Measurements from ENCODE around the gene SOSTDC1. TPM values are rescaled to one million over a fixed set of nuclear protein-coding genes. Genes with fewer than 3 reads are reported as not detected.
"Not testable (repeated sequence)": the region's sequence is repeated elsewhere in the genome, so short reads cannot be mapped to it uniquely, and the experiment has no call there.

SOSTDC1 gene
- total RNA-seq, result 10 to 100 TPM; 13.6 to 66.5 (median 24.0) TPM

DNA sequence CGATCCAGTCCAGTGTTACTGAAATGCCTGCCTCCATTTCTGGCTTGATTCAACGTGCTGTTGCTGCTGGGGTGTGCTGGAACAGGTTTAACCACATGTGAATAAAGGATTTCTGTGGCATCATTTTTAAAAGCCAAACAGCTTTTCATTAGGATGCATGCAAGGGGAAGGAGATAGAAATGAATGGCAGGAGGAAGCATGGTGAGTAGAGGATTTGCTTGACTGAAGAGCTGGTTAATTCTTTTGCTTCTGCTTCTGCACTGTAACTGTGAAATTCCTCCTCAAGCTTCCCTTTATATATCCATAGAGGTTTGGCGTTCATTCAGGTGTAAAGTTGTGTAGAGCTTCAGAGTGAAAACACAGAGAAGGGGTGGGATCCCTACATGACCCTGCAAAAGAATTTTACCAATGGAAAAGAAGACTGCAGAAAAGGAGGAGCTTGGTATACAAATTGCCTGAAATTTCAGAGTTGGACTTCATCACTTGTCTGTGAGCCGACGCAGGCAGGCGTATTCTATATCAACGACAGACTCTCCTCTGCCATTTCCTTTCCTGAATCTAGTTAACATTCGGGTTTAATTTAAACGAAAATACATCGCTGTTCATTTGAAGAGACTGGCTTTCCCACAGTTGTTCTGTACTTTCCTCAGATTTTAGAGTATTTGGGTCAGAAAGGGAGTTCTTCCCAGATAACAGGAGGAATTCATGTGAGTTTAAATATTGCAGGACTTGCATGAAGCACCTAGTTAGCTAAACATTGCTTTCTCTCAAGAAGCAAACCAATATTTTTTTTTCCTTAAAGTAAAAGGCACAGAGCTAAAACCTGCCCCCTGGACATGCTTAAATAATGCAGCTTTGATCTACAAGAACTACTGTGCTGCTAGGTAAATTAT, at the start of gene SOSTDC1:
TSS of gene SOSTDC1 (minus strand) at position 270 of the 893 bp plus-strand sequence. CDS start at position 200, 70 bp downstream.
- WGBS, 2 donors, result 14 to 16% methylated on average over 10 of the region's 10 CpGs
- H3K4me3 ChIP-seq (ENCODE audit: low read depth, poor library complexity, severe bottlenecking), result peak within 1 kb of the TSS; percentile 5
- no peak for DNase-seq (ENCODE audit: low spot score in 2 of 2)
- TF ChIP-seq POLR2A (IDR thresholded peaks at IDR 0.05) (no peak), CTCF (IDR thresholded peaks at IDR 0.05) (no peak)
- intact Hi-C loops (cut with DNase I; ENCODE audit: low total_unique reads), result no loop called here

DNA sequence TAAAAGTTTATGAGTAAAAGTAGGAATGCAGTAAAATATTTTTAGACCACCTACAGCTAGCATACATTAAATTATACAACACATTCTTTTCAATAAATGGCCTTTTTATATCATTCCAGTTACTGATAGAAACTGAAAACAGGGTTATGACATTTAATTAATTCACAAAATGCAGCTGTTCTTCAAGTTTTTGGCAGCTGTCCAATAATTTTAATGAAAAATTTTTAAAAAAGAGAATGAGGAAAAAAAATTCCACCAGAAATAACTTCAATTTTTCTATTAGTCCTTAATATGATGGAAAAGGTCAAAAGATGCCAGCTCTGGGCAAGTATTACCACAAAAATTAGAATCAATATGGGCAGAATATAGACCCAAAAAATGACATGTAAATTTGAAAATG, 49.2 kb upstream of the SOSTDC1 start:
- no peak for TF ChIP-seq CTCF (IDR thresholded peaks at IDR 0.05)
- TF ChIP-seq POLR2A (IDR thresholded peaks at IDR 0.05), result no peak
- DNase-seq (ENCODE audit: low spot score in 2 of 2), result no peak
- no peak overlapping the region for H3K4me3 ChIP-seq (ENCODE audit: low read depth, poor library complexity, severe bottlenecking)
- intact Hi-C loops (cut with DNase I; ENCODE audit: low total_unique reads), result no loop called here

GRCh38 chr7:16514271-16514670, 48.7 kb upstream of the SOSTDC1 start:
- no peak for TF ChIP-seq POLR2A (IDR thresholded peaks at IDR 0.05)
- TF ChIP-seq CTCF (IDR thresholded peaks at IDR 0.05), result no peak
- no peak for DNase-seq (ENCODE audit: low spot score in 2 of 2)
- no peak overlapping the region for H3K4me3 ChIP-seq (ENCODE audit: low read depth, poor library complexity, severe bottlenecking)
- intact Hi-C loops (cut with DNase I; ENCODE audit: low total_unique reads), result no loop called here
- WGBS, 2 donors, result 75 to 77% methylated on average over 1 of the region's 1 CpG

DNA sequence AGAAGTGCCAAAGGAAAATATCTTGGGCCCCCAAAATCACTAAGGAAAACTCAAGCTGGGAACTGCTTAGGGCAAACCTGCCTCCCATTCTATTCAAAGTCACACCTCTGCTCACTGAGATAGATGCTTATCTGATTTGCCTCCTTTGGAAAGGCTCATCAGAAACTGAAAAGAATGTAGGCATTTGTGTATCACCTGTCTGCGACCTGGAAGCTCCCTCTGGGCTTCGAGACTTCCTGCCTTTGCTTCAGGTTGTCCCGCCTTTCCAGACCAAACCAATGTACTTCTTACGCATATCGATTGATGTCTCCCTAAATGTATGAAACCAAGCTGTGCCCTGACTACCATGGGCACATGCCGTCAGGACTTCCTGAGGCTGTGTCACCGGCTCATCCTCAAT, 46.6 kb upstream of the SOSTDC1 start:
- intact Hi-C loops (cut with DNase I; ENCODE audit: low total_unique reads), result no loop called here
- TF ChIP-seq CTCF (IDR thresholded peaks at IDR 0.05) (no peak), POLR2A (IDR thresholded peaks at IDR 0.05) (no peak)
- 78 to 95% methylated on average over 7 of the region's 7 CpGs for WGBS, 2 donors
- no peak for DNase-seq (ENCODE audit: low spot score in 2 of 2)
- H3K4me3 ChIP-seq (ENCODE audit: low read depth, poor library complexity, severe bottlenecking), result no peak overlapping the region

DNA sequence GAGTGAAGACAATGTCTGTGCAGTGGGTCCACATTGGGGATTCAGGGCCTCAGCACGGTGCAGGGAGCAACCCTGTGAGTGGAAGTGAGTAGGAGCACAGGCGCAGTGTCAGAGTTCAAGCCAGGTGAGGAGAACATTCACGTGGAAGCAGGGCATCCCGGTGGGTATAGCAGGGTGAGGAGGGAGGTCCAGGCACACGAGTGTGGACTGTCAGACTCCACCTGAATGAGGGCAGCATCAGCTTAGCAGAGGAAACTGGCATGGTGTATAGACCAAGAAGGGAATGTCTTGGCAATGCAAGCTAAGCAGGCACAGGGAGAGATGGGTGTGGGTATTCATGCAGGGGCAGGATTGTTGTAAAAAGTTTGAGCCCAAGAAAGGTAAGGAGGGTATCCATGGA, 45.8 kb upstream of the SOSTDC1 start:
- no peak for DNase-seq (ENCODE audit: low spot score in 2 of 2)
- intact Hi-C loops (cut with DNase I; ENCODE audit: low total_unique reads), result no loop called here
- TF ChIP-seq CTCF (IDR thresholded peaks at IDR 0.05), result no peak
- TF ChIP-seq POLR2A (IDR thresholded peaks at IDR 0.05), result no peak
- no peak overlapping the region for H3K4me3 ChIP-seq (ENCODE audit: low read depth, poor library complexity, severe bottlenecking)
- WGBS, 2 donors, result 91% methylated on average over 5 of the region's 5 CpGs

DNA sequence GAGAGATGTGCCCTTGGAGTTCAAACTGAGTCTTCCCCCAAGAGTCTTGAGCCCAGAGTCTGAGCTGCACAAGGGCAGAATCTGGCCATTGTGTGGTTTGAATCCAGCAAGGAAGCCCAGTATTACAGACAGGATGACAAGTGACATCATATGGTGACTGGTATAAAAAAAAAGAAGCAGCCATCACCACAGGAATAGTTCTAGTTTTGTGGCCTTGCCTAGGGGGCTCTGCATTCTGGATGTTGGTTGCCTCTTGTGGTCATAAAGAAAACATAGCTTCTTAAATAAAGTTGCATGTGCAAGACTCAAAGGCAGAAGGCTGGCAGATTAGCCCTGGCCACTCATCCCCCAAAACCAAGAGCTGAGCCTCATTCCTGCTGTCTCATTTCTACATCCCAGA, 44.3 kb upstream of the SOSTDC1 start:
- no peak overlapping the region for H3K4me3 ChIP-seq (ENCODE audit: low read depth, poor library complexity, severe bottlenecking)
- TF ChIP-seq CTCF (IDR thresholded peaks at IDR 0.05) (no peak), POLR2A (IDR thresholded peaks at IDR 0.05) (no peak)
- intact Hi-C loops (cut with DNase I; ENCODE audit: low total_unique reads), result no loop called here
- no peak for DNase-seq (ENCODE audit: low spot score in 2 of 2)

GRCh38 chr7:16506422-16506821, 40.9 kb upstream of the SOSTDC1 start:
- WGBS, 2 donors, result 71 to 96% methylated on average over 5 of the region's 5 CpGs
- DNase-seq (ENCODE audit: low spot score in 2 of 2); H3K4me3 ChIP-seq (ENCODE audit: low read depth, poor library complexity, severe bottlenecking); intact Hi-C loops (cut with DNase I; ENCODE audit: low total_unique reads): not testable (repeated sequence)

Data from lower leg skin (tissue), 4 donors.